Nucleus accumbens (tissue), 56 donors: ENCODE data around the gene GRIK3.

Source experiments
- DNase-seq, 56 donors: peaks; one replicate each; lab custom pipeline; 2025; lab: John Stamatoyannopoulos, UW

GRIK3 gene

DNA sequence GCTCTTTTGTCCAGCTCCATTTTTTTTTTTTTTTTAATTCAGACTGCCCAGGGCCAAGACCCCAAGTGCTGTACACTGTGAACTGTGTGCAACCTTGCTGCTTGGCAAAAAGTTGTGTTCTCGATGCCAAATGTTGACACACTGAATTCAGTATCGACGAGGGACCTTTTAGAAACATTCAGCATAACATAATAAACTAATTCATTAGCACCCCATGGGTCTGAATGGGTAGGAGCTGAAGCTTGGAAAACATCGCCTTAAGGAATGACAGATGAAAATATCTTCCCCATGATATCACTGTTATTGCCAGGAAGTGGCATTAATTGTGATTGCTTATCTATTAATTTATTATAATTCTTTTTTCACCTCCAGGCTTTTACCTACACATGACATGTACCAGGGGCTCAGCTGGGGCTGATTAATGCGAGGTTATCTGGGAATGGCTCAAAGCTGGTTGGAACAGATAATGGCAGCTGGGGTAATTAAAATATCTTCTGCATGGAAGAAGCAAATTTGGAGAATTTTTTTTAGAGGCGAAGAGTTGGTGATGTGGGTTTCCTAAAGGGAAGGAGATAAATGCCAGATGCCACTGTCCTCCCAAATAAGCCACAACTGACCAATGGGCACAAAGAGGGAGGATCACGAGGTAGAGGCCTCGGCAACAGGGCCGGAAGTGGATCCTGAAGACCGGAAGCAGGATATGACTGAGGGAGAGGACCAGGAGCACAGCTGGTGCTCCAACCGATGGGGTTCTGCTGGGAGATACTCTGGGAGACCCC, 169.3 kb downstream of the GRIK3 start:
- DNase-seq, result peak in 4 of 56 donors; percentile 5 to 27 (median 14)

DNA sequence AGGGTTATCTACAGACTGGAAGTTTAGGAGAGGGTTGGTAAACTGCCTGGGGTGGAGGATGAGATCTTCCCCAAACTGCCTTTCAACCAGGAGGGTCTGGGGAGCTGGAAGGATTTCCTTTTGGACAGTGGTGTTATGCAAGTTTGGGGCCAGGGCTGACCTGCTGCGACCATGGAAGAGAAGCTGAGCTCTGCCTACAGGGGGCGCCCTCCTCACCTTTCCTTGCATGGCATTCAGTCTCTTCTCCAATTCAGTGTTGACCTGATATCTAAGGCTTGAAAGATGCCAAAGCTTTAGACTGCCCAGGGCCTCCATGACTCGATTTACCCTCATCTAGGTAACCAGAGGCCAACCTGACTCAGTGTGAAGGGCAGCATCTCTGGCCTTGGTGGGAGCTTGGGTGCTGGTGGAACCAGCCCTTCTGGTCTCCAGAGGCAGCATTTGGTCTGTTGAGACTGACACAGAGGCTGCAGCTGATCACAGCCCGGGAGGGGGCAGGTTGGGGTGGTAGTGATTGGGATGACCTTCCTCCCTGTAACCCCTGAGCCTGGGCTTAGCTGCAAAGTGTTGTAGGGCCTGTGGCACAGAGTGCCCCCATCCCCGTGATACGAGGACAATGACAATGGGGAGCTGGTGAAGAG, 170.0 kb downstream of the GRIK3 start:
- peak in 10 of 56 donors; percentile 8 to 42 (median 12) for DNase-seq

DNA sequence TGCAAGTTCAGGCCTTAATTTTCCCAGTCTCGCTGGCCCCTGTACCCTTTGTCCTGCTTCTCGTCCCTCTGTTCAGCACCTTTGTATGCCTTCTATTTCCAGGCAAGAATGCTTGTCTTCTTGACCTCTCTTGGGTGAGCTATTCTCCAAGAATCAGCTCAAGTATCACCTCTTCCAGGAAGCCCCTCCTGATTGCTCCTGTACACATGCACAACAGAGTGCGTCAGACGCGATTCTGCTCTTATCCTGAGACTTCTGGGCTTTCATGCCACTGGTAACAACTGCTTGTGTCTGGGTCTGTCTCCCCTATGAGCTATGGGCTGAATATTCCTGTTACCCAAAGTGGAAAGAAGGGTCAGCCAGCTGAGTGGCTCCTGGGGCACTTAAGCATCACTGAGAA, 170.8 kb downstream of the GRIK3 start:
- no peak for DNase-seq

DNA sequence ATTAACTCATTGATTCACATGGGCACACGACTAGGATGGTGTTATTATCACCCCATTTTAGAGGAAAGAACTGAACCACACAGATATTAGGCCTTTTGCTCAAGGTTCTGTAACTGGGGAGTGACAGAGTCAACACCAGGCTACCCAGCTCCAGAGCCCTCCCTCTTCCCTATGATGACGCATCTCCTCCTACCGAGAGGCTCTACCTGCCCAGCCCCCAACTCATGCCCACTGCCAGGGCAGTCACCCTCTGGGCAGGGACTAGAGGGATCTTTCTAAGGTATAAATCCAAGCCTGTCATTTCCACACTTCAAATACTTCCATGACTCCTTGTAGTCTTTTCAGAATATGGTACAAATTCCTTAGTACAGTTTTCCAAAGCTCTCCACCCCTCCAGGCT, 171.3 kb downstream of the GRIK3 start:
- DNase-seq, result no peak

DNA sequence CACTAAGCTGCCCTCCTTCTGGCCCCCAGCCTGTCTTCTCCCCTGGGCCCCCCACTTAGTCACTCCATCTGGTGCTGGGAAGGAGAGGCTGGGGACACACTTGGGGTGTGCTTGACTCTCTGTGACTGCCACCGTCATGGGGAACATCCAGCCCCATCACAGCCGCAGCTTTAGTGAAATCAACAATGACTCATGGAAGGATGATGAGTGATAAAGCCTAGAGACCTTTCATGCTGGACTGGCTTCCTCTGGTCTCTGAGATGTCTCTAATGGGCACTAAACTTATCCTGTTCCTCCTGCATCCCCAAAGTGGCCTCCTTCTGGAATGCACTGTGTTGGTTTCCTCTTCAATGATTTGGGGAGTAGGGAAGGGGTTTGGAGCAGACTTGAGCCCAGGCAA, 172.9 kb downstream of the GRIK3 start:
- no peak for DNase-seq

DNA sequence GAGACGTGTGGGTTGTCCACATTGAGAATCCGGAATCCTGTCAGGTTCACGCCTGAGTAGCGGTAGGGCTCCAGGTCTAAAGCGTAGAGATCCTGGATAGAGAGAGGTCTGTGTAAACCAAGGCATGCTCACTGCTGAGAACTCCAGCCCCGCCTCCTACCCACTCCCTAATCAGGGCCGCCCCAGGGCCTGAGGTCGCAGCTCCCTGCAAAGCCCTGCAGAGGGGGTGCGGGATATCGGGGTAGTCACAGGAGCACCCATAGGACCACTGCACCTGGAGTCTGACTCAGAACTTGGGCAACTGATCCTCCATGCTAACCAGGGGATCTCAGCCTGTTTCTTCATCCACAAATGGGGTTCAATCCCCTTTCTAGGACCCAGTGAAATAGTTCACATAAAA, 174.4 kb downstream of the GRIK3 start:
- no peak for DNase-seq

DNA sequence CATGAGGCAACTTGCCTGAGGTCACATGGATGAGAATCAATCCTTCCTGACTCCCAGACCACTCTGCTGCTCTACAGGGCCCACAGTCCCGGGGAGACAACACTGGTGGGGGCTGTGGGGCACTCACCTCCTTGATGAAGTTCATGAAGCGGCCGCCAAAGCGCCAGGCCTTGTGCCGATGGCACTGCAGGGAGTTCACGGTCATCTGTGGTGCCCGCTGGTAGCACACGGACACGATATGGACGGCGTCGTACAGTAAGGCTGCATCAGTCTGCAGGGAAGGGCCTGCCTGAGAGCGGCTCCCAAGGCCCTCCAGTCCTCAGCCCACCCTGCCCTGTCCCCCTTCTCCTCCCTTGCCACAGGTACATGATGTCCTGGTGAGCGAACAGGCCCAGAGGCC, 175.3 kb downstream of the GRIK3 start:
- no peak for DNase-seq

DNA sequence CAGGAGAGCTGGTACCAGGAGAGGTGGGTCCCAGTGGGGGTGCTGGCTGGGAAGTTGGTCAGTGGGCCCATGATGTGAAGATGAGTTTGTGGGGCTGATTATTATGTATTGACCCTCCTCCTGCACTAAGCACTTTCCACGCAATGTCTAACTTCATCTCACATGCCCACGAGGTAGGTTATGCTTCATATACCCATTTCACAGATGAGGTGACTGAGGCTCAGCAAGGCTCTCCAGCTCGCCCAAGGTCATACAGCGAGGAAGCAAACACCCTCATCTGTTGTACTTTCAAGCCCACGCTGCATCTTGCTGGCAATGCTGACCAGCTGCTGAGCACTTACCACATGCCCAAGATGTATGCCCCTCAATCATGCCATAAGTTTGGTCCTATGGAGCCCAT, 175.8 kb downstream of the GRIK3 start:
- no peak for DNase-seq

DNA sequence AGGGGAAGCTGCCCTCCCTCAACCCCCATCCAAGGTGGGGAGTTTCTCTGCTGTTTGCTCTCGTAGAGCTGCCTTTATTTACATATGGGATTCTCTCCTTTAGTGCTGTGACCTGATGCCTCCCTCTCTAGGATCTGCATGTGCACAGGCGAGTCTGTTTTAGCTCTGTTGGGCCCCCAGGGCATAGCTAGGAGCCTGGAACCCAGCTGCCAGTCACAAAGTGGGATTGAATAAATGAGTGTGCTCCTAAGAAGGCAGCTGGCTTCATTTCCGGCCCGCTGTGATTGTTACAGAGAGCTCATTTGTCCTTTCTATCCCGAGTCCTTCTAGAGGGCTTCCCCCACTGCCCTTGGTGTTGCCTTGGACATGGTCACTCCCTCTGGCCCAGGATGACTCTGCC, 176.6 kb downstream of the GRIK3 start:
- no peak for DNase-seq

DNA sequence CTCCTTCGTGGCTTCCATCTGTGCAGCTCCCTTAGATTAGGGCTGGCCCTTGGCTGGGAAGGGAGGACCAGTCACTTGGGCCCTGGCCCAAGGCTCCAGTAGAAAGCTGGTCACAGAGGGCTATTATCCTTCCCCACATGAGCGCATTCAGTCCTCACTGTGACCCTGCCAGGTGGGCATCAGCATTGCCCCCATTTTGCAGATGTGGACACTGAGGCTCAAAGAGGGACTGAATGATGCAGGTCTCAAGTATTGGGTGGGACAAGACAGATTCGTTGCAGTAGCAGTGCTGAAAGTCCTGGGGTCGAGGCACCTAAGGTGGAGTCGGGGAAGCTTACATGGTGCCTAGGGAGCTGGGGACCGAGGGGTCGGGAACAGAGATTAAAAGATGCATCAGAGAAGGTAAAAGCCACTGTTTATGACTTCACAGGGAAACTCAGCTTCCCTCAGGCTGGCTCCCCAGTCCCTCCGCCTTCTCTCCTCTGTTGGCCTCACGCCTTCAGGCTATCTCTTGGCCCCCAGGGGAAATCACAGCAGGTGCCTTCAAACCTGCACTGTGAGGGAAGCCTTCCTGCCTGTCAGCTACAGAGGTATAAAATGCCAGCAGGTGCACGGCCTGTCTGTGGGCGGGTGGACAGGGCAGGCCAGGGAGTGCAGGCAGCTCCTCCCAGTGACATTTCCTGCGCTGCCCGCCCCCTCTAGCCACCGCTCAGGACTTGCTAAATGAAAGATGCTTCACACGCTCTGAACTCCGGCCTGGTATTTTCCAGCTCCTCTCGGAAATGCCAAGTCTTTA, 178.4 kb downstream of the GRIK3 start:
- DNase-seq, result no peak

DNA sequence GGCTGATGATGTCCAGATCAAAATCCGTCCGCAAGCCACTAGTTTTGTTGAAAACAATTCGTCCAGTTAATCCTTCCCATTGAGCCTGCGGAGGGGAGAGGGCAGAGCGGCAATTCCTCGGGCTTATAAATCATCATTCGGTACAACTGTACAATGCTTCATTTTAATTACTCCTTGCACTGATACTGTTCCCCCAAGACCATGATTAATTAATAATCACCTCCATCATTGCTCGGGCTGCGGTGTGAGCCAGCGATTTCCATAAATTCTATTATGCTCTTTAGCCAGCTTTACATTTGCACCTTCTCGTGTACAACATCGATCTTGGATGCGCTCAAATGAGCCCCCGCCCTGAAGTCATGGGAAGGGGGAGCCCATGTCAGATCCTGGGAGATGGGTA, 180.7 kb downstream of the GRIK3 start:
- DNase-seq, result no peak

DNA sequence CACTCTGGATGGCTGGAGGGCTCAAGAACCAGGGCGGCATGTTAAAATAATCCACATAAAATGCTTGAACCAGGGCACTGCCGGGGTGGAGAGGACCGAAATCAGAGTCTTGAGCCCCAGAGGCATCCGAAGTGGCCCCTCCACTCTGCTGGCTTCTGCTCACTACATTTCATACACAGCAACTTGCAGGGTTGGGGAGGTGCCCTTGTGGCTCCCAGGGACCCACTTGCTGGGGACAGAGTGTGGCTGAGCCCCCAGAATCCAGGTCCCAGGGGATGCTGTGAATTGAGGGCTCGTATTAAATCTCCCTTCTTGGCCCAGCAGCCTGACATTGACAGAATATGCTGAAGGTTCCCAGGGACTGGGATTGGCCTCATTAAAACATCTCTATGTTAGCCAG, 181.7 kb downstream of the GRIK3 start:
- DNase-seq, result no peak

DNA sequence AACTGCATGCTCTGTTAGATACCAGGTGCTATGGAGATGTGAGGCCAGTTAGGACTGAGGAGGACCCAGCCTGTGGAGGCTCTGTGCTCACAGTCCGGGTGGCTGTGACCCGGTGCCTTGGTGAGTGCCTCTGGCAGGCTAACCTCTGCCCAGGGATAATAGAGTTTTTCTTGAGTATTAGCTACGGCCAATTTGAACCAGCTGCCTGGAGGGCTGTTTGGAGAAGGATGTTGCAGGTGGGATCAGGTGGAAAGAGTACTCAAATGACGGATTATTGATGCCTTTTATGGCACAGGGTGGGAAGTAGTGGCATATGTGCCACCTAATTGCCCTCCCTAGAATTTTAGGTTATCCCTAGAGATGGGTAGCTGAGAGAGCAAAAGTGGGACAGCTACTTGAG, 182.7 kb downstream of the GRIK3 start:
- no peak for DNase-seq

DNA sequence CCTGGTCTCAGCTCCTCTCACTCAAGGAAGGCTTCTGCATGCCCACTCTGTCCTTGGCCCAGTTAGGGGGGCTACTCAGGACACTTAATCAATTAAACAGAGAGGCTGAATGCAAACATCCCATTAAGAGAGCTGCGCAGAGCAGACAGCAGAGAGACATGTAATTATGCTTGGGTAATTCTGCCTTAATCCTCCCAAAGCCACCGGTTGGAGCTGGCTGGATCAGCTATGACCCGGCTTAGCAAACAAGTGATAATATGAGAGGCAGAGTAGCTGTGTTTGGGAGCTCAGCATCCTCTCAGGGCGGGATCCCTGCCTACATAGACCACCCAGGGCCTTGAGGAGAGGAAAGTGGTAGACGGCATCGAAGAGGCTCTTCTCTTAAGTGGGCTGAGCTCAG, 183.2 kb downstream of the GRIK3 start:
- no peak for DNase-seq

DNA sequence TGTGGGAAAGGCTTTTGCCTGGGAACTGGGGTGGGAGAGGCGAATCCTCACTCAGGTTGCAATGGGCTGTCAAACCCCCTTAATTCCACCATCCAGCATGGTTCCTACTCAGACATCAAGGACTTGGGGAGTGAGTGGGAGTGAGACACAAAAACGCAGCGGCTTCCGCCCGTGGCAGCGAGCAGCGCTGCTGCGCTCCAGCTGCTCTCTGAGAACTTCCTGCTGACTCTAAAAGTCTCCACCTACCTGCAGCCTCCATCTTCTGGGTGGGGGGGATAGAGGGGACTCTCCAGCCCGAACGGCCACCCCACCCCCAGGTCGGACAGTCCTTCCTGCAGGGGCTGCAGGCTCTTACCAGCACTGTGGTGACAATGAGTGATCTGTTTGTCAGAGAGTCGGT, 184.4 kb downstream of the GRIK3 start:
- no peak for DNase-seq

DNA sequence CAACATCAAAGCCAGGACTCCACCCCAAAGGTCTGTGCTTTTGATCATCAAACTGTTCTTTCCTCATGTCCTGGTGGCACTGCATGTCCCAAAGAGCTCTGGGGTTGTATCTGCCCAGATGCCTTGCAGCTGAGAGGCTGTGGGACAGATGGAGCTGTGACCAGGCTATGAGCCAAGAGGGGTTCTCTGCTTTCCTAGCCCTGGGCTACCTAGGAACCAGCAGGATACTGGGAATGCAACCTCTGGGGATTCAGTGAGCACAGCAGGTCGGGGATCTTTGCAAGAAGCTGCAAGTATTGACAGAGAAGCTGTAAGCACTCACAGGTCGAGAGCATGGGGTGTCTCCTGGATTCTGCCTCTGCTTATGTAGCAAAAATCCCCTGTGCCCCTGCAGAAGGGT, 186.6 kb downstream of the GRIK3 start:
- DNase-seq, result no peak

DNA sequence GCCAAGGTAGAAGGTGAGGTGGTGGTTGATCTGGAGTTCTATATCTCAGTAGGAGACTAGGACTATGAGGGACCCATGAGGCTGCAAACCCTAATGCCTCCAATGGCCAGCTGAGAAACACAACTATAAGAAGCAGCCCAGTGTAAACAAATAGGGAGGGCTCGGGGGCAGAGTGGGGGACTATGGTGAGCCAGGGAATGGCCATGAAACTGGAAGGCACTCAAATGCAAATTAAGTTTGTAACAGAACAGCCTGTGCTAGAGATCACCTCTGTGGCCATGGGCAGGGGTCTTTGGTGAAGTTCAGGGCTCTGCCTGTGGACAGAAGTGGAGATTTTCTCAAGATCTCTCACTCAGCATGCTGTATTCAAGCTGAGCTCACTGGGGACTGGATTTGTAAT, 187.1 kb downstream of the GRIK3 start:
- no peak for DNase-seq

DNA sequence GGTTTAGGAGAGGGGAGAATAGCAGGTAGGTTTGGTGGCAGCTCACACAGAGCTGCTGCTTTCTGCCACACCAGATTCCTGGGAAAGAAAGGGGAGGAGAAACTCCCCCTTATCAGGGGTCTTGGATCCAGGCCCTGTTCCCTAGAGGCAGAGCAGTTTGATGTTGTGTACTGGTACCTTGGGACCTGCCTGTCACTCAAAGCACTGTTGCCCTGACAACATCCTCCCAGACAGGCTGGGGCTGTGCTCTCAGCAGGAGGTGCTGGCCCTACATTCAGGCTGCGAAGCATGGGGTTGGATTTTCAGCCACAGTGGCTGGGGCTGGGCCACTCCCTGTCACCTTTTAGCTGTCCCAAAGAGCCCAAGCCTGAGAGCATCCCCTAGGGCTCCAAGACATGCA, 188.0 kb downstream of the GRIK3 start:
- DNase-seq, result peak in 2 of 56 donors; percentile 7 to 12

DNA sequence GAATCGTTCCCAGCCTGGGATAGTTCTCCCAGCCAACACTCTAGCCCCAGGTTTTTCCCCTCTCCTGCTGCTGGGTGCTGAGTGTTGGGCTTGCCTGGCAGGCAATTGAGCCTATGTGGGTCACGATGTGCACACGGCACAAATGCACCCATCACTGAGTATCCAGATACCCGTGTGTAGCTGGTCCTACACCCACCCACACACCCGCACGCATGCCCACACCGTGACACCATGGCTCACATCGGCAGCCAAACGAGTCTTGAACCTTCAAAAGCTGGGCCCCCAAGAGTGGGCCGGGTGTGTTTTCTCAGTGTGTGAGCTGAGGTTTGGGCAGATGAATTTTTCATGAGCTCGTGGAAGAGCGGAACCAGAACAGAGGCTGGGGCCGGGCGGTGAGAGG, 188.5 kb downstream of the GRIK3 start:
- peak in 5 of 56 donors; percentile 10 to 27 (median 21) for DNase-seq

DNA sequence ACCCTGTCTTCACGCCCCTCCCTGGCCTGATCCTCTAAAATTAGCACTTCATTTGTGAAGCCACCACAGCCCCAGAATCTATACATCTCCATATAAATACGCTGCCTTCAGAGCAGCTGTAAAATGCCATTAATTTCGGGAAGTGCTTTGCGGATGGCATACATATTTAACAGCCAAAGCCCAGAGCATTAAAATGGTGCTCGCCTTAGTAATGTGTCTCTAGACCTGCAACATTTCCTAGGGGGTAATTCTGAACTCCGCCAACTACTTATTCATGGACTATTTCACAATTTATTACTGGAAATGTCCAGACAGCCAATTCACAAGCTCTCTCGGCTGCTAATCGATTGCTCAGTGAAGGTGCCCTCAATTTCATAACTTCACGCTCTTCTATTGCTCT, 189.4 kb downstream of the GRIK3 start:
- DNase-seq, result no peak

DNA sequence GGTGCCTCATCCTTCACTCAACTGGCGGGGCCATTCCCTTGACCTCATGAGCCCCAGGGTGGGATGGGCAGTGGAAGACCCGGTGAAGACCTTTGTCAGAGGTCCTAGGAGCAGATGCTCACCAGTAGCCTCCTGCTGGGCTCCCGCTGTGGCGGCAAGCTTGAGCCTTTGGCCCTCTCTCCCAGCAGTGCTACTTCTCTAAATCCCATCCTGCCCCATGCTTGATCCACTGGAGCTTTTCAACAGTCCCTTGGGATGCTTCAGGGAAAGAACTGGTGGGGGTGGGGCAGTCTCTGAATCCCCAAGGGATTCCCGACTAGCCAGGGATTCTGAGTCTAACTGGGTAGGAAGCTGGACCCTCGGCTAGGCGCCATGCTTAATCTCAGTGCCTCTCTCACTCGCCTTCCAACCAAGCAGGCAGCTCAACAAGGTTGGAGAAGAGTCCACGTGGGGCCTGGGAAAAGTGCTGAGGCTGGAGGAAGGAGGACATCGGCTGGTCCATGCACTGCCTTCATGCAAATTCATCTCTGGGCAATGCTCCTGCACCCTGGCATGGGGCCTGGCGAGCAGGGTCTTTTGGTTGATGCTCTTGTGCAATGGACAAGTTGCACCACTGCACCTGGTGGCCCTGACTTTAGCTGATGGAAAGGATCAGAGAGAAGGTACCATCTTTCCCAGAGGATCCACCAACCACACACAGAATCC, 190.3 kb downstream of the GRIK3 start:
- no peak for DNase-seq
